HS-27A (cell line): Measurements from ENCODE around the gene PSMA7.

Experiments
- DNase-seq: peaks from one replicate; pipeline ENCODE4 v3.0.0-alpha.2; 2012; ENCODE audit warnings: low read depth, missing footprints

The PSMA7 gene

GRCh38 chr20:62136283-62137091 lies 6.7 kb downstream of the PSMA7 start:
- no peak for DNase-seq

- no peak for DNase-seq
Observed at GRCh38 chr20:62135573-62136266, 7.5 kb downstream of the PSMA7 start.

DNA sequence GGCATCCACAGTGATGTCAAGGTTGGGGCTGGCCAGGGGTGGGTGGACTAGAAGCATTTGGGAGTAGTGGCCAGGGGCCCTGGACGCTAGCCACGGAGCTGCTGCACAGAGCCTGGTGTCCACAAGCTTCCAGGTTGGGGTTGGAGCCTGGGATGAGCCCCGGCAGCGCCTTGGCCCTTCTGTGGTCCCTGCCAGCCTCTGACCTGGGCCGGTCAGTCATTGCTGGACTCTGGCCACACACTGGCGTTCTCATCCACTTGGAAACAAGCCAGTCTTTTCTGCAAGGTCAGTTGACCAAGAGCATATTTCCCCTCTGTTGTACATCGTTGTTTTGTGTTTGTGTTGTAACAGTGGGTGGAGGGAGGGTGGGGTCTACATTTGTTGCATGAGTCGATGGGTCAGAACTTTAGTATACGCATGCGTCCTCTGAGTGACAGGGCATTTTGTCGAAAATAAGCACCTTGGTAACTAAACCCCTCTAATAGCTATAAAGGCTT lies 8.4 kb downstream of the PSMA7 start:
- DNase-seq = no peak

GRCh38 chr20:62133864-62134263 lies 9.3 kb downstream of the PSMA7 start:
- DNase-seq = no peak

DNA sequence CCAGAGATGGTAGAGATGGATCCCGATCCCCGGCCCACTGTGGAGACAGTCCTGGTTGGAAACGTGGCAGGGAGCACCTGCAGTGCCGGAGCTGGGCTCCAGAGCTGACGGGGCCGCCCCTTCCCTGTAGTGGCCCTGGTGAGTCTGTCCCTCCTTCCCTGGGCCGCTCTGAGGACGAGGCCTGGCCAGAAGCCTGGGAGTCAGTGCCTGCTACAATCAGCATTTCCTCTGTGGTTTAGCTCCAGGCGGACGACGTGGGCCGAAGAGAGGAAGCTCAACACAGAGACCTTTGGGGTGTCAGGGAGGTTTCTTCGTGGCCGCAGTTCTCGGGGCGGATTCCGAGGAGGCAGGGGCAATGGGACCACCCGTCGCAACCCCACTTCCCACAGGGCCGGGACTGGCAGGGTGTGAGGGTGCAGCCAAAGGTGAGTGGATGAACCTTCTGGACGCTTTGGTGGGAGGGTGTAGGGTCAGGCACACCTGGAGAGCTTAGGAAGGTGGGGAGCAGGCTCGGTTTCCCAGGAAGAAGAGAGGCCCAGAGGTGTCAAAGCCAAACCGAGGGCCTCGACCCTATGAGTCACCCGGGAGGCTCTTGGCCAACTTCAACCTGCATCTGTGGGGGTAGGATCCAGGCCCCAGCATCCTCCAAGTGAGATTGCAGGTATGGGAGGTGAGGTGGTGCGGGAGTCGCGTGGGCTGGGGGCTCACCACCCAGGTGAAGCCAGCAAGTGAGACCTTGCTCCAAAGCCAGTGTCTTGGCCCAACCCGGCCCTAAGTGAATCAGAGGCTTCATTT lies 9.9 kb downstream of the PSMA7 start:
- DNase-seq = no peak

DNA sequence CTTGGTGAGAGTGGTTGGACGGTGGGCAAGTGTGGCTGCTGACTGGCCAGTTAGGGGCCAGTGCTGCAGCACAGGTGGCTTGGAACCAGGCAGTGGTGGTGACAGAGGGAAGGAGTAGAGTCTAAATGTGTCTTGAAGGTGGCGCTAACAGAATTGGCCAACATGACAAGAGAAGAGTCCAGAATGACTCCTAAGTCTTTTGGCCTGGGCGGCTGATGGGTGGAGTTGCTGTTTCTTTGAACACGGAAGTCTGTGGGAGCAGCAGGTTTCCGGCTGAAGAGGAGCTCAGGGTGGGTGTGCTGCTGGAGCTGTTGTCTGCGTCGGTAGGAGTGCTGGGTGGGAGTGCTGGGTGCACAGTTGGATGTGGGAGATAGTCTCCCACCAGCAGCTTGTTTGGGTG lies 10.8 kb downstream of the PSMA7 start:
- DNase-seq = no peak

DNA sequence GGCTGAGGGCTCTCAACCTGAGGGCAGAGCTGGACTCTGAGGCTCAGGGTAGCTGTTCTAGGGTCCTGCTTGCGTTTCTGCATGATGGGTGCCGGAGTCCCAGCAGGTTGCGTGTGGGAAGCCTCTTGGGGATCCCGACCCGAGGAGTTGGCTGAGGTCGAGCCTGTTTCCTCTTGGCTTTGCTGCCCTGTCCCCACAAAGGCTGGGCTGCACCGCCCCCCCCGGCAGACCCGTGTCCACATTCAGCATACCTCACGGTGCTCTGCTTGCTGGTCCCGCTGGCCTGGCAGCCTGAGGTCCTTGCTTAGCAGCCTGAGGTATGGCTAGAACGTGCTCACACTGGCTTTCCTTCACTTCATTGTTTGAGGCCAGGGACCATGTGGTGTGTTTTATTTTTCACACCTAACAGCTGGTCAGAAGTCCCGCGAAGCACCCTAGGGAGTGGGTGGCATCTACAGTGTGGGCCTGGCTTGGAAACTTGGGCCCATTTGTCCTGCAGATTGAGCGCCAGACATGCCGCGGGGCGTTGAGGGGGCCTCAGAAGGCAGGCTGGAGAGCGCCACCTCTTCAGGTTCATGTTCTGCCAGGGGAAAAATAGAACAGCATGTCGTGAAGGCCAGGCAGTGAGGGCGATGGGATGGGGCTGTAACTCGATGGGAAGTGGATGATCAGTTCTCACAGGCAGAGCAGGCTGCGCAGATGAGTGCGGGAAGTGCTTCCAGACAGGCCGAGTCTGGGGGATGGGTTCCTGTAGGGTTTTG lies 11.5 kb downstream of the PSMA7 start:
- DNase-seq = no peak

GRCh38 chr20:62129731-62130531 lies 13.3 kb downstream of the PSMA7 start:
- no peak for DNase-seq

GRCh38 chr20:62128502-62128901 lies 14.7 kb downstream of the PSMA7 start:
- no peak for DNase-seq

DNA sequence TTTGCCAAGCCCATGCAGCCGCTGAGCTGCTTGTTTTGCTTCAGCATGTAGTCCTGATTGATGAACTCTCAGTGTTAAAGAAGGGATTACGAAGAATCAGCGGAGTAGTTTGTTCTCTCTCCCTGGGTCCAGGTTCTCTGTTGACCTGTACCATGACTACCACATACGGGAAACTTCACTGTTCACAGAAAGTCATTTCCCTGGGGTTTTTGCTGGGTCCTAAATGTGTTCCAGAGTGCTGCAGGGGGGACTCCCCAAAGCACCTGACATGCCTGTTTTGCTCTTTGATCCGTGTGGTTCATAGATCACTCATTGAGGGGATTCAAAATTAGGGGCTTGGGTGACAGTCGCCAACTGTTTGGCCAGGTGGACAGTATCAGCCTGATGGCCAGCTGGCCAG lies 15.4 kb downstream of the PSMA7 start:
- DNase-seq = no peak

- DNase-seq = no peak
Observed at GRCh38 chr20:62126141-62126540, 17.1 kb downstream of the PSMA7 start.

- DNase-seq = no peak
Observed at GRCh38 chr20:62123450-62124118, 19.6 kb downstream of the PSMA7 start.

- DNase-seq = no peak
Observed at GRCh38 chr20:62122654-62123449, 20.3 kb downstream of the PSMA7 start.

- DNase-seq = peak; percentile 86
Observed at GRCh38 chr20:62121776-62122653, 21.2 kb downstream of the PSMA7 start, which contains the start of gene LSM14B. TSS of gene LSM14B (plus strand) at chr20:62122475. CDS start at chr20:62122667, 192 bp downstream.

GRCh38 chr20:62120990-62121775 lies 22.0 kb downstream of the PSMA7 start:
- DNase-seq = no peak

- DNase-seq = no peak
Observed at GRCh38 chr20:62120365-62120762, 22.8 kb downstream of the PSMA7 start.

DNA sequence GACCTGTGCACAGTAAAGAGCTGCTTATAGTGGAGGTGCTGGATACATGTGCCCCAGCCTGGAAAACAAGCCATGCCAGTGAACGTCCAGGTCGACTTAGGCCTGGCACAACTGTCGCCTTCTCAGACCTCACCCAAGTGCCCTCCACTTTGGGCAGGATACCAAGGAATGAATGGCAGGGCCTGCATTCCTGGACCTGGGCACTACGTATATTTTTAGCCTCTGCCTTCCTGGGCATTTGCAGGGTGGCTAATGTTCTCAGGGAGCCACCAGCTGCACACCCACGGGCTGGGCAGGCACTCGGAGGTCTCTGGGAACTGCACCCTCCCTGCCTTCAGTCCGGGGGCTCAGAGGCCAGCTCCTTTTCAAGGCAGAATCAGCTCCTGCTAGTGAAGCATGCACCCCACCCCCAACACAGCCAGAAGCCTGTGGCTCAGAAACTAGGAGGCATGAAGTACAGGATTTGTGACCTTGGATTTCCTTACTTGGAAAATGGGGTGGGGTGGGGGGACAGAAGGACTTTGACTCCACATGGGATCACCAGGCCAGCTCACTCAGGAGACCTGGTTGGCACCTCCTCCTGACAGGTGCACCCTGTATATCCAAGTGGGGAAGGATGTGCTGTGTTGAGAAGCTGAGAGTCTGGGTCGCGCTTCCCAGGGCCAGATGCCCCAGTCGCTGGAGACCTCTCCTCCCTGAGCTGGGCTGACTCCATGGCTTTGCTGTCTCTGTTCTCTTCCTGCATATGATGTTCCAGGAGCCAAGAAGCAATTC lies 23.4 kb downstream of the PSMA7 start:
- DNase-seq = no peak
